ENCODE results near the gene RGMA. TPM values are rescaled to one million over a fixed set of nuclear protein-coding genes. Genes with fewer than 3 reads are reported as not detected.

Gene RGMA
- polyA plus RNA-seq, 1 donor = 12.5 TPM

- no peak for DNase-seq
- Histone ChIP-seq H3K27ac (ENCODE audit: low read length) (no peak overlapping the region), H3K4me3 (ENCODE audit: low read length) (no peak overlapping the region), H3K9me3 (ENCODE audit: control insufficient read depth, low read depth, low read length) (no peaks in the 10 kb centered on the region), H3K4me1 (ENCODE audit: control insufficient read depth, insufficient read depth, low read length) (no peaks in the 10 kb centered on the region), H3K36me3 (ENCODE audit: control insufficient read depth, insufficient read depth, low read length) (no peaks in the 10 kb centered on the region), H3K27me3 (ENCODE audit: control insufficient read depth, insufficient read depth, low read length) (no peaks in the 10 kb centered on the region)
- WGBS (ENCODE audit: insufficient coverage, low lambda C conversion rate) = no CpG with 5 or more reads among the region's 4 CpGs
Observed at GRCh38 chr15:93124126-93124525, 35.1 kb upstream of the RGMA start.

GRCh38 chr15:93121973-93122910 is 33.2 kb upstream of the RGMA start:
- no peak overlapping the region for H3K4me3 ChIP-seq (ENCODE audit: low read length)
- no peaks in the 10 kb centered on the region for H3K4me1 ChIP-seq (ENCODE audit: control insufficient read depth, insufficient read depth, low read length)
- DNase-seq = no peak
- 83% methylated on average over 1 of the region's 20 CpGs for WGBS (ENCODE audit: insufficient coverage, low lambda C conversion rate)
- H3K36me3 ChIP-seq (ENCODE audit: control insufficient read depth, insufficient read depth, low read length) = no peaks in the 10 kb centered on the region
- no peaks in the 10 kb centered on the region for H3K9me3 ChIP-seq (ENCODE audit: control insufficient read depth, low read depth, low read length)
- H3K27ac ChIP-seq (ENCODE audit: low read length) = no peak overlapping the region
- no peaks in the 10 kb centered on the region for H3K27me3 ChIP-seq (ENCODE audit: control insufficient read depth, insufficient read depth, low read length)

DNA sequence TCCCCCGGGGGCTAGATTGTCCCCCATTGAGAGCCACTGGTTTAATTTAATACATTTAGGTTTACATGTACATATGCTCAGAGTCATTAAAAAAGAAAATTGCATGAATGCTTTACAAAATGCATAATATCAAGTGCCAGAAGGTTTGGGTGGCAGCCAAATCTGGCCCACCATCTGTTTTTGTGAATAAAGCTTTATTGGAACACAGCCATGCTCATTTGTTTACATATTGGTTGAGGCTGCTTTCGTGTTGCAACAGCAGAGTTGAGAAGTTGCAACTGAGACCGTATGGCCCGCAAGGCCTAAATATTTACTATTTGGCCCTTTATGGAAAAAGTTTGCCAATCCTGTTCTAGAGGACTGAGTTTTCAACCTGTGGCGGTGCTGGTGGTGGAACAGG is 32.1 kb upstream of the RGMA start:
- Histone ChIP-seq H3K4me3 (ENCODE audit: low read length) (no peak overlapping the region), H3K4me1 (ENCODE audit: control insufficient read depth, insufficient read depth, low read length) (no peaks in the 10 kb centered on the region), H3K27ac (ENCODE audit: low read length) (no peak overlapping the region), H3K36me3 (ENCODE audit: control insufficient read depth, insufficient read depth, low read length) (no peaks in the 10 kb centered on the region), H3K27me3 (ENCODE audit: control insufficient read depth, insufficient read depth, low read length) (peaks cover 3% of the 10 kb centered on the region), H3K9me3 (ENCODE audit: control insufficient read depth, low read depth, low read length) (no peaks in the 10 kb centered on the region)
- no CpG with 5 or more reads among the region's 5 CpGs for WGBS (ENCODE audit: insufficient coverage, low lambda C conversion rate)
- DNase-seq = no peak

- Histone ChIP-seq H3K27ac (ENCODE audit: low read length) (no peak overlapping the region), H3K36me3 (ENCODE audit: control insufficient read depth, insufficient read depth, low read length) (no peaks in the 10 kb centered on the region), H3K4me3 (ENCODE audit: low read length) (no peak overlapping the region), H3K27me3 (ENCODE audit: control insufficient read depth, insufficient read depth, low read length) (peaks cover 3% of the 10 kb centered on the region), H3K4me1 (ENCODE audit: control insufficient read depth, insufficient read depth, low read length) (no peaks in the 10 kb centered on the region), H3K9me3 (ENCODE audit: control insufficient read depth, low read depth, low read length) (no peaks in the 10 kb centered on the region)
- no peak for DNase-seq
- WGBS (ENCODE audit: insufficient coverage, low lambda C conversion rate) = no CpG with 5 or more reads among the region's 3 CpGs
Observed at GRCh38 chr15:93118904-93119303, 29.9 kb upstream of the RGMA start.

DNA sequence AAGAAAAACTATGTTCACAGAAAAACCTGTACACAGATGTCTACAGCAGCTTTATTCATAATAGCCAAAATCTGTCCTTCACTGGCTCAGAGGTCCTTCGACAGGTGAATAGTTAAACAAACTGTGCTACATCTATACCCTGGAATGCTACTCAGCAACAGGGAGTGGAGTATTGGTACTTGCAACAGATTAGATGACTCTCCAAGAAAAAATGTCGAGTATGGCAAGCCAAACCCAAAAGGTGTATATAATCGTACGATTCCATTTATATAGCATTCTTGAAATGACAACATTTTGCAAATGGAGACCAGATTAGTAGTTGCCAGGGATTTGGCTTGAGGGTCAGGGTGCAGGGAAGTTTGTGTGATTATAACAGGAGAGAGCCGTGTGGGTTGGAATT is 22.4 kb upstream of the RGMA start:
- Histone ChIP-seq H3K4me1 (ENCODE audit: control insufficient read depth, insufficient read depth, low read length) (no peaks in the 10 kb centered on the region), H3K4me3 (ENCODE audit: low read length) (no peak overlapping the region), H3K9me3 (ENCODE audit: control insufficient read depth, low read depth, low read length) (peaks cover 3% of the 10 kb centered on the region), H3K27ac (ENCODE audit: low read length) (no peak overlapping the region), H3K27me3 (ENCODE audit: control insufficient read depth, insufficient read depth, low read length) (peaks cover 32% of the 10 kb centered on the region), H3K36me3 (ENCODE audit: control insufficient read depth, insufficient read depth, low read length) (no peaks in the 10 kb centered on the region)
- no CpG with 5 or more reads among the region's 5 CpGs for WGBS (ENCODE audit: insufficient coverage, low lambda C conversion rate)
- DNase-seq = no peak

DNA sequence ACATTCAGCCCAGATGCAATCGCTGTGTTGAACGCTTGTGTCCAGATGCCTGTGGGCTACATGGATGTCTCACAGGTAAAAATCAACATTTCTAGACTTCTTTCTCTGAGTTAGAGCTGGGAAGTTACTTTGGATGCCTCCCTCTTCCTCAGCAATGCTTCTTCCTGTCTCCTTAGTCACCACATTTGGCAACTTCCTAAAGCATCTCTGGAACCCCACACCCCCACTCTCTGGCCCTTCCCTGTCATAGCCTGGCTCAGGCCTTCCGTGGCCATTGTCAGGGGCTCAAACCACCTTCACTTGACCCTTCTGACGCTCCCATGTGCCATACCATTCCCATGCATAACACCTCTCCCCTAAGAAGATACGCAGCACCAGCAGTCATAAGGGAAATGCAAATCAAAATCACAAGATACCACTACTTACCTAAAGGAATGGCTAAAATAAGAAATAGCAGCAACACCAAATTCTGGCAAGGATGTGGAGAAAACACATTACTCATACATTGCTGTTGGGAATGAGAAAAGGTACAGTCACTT is 21.6 kb upstream of the RGMA start:
- Histone ChIP-seq H3K27me3 (ENCODE audit: control insufficient read depth, insufficient read depth, low read length) (peaks cover 31% of the 10 kb centered on the region), H3K4me1 (ENCODE audit: control insufficient read depth, insufficient read depth, low read length) (no peaks in the 10 kb centered on the region), H3K4me3 (ENCODE audit: low read length) (no peak overlapping the region), H3K36me3 (ENCODE audit: control insufficient read depth, insufficient read depth, low read length) (no peaks in the 10 kb centered on the region), H3K9me3 (ENCODE audit: control insufficient read depth, low read depth, low read length) (peaks cover 3% of the 10 kb centered on the region), H3K27ac (ENCODE audit: low read length) (no peak overlapping the region)
- no peak for DNase-seq
- 60% methylated on average over 1 of the region's 5 CpGs for WGBS (ENCODE audit: insufficient coverage, low lambda C conversion rate)

DNA sequence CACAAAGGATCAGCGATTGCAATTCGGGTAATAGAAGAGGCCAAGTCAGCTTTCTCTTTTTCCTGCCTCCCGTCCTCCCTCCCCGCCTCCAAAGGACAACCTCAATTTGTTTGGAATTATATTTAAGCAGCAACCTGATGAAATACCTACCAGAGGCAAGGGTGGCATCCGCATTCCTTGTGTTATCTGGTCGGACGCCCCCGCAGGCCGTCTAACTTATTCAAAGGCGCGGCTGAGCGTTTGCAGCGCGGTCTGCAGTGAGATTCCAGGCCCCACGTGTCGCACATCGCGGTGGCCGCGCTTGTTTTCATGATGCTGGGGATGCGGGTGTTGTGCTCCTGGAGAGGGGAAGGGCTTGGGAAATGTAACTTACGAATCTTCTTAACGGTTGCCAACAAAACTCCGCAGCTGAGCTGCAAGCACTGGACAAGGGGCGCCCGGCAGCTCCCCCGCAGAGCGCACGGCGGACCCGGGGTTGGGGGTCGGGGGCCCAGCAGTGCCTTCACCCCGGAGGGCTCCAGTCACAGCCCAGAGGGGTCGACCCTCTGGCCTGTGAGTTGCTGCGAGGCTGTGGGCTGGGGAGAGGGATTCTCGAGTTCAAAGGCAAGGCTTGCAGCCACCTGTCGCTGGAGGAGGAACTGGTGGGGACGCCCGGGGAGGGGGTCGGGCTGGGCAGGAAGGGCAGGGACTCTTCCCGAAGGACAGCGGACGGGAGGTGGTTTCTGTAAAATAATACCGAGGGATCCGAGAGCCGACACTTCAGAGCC is 20.5 kb upstream of the RGMA start:
- peaks cover 3% of the 10 kb centered on the region for H3K9me3 ChIP-seq (ENCODE audit: control insufficient read depth, low read depth, low read length)
- peaks cover 31% of the 10 kb centered on the region for H3K27me3 ChIP-seq (ENCODE audit: control insufficient read depth, insufficient read depth, low read length)
- H3K4me3 ChIP-seq (ENCODE audit: low read length) = no peak overlapping the region
- no peak overlapping the region for H3K27ac ChIP-seq (ENCODE audit: low read length)
- no peaks in the 10 kb centered on the region for H3K36me3 ChIP-seq (ENCODE audit: control insufficient read depth, insufficient read depth, low read length)
- no CpG with 5 or more reads among the region's 46 CpGs for WGBS (ENCODE audit: insufficient coverage, low lambda C conversion rate)
- no peak for DNase-seq
- no peaks in the 10 kb centered on the region for H3K4me1 ChIP-seq (ENCODE audit: control insufficient read depth, insufficient read depth, low read length)

GRCh38 chr15:93107646-93108045 is 18.6 kb upstream of the RGMA start:
- Histone ChIP-seq H3K36me3 (ENCODE audit: control insufficient read depth, insufficient read depth, low read length) (no peaks in the 10 kb centered on the region), H3K4me1 (ENCODE audit: control insufficient read depth, insufficient read depth, low read length) (no peaks in the 10 kb centered on the region), H3K27ac (ENCODE audit: low read length) (no peak overlapping the region), H3K9me3 (ENCODE audit: control insufficient read depth, low read depth, low read length) (peaks cover 3% of the 10 kb centered on the region), H3K4me3 (ENCODE audit: low read length) (no peak overlapping the region), H3K27me3 (ENCODE audit: control insufficient read depth, insufficient read depth, low read length) (peaks cover 34% of the 10 kb centered on the region)
- DNase-seq = no peak
- no CpG with 5 or more reads among the region's 2 CpGs for WGBS (ENCODE audit: insufficient coverage, low lambda C conversion rate)

DNA sequence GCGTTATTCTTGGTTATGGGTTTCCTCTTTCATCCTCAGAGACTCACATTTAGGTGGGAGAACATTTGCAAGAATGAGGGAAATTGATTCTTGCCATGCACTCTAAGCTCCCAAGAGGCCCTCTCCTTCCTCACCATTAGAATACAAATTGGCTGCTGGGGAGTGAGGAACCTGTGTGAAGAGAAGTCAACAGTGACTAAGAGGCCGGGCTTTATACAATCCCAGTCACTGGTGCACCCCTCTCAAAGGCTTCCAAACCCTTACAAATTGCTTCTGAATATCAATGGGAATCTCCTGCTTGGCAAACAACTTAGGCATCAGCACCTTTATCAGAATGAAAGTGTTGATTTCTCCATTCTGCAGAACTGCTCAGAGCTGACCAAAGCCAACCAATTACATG is 16.5 kb upstream of the RGMA start:
- Histone ChIP-seq H3K27ac (ENCODE audit: low read length) (no peak overlapping the region), H3K27me3 (ENCODE audit: control insufficient read depth, insufficient read depth, low read length) (peaks cover 29% of the 10 kb centered on the region)
- WGBS (ENCODE audit: insufficient coverage, low lambda C conversion rate) = no CpG with 5 or more reads among the region's 2 CpGs

GRCh38 chr15:93103823-93104222 is 14.8 kb upstream of the RGMA start:
- Histone ChIP-seq H3K27ac (ENCODE audit: low read length) (no peak overlapping the region), H3K9me3 (ENCODE audit: control insufficient read depth, low read depth, low read length) (no peaks in the 10 kb centered on the region), H3K36me3 (ENCODE audit: control insufficient read depth, insufficient read depth, low read length) (no peaks in the 10 kb centered on the region), H3K27me3 (ENCODE audit: control insufficient read depth, insufficient read depth, low read length) (peaks cover 12% of the 10 kb centered on the region), H3K4me3 (ENCODE audit: low read length) (no peak overlapping the region), H3K4me1 (ENCODE audit: control insufficient read depth, insufficient read depth, low read length) (no peaks in the 10 kb centered on the region)
- DNase-seq = no peak
- no CpG with 5 or more reads among the region's 2 CpGs for WGBS (ENCODE audit: insufficient coverage, low lambda C conversion rate)

More for the DNA sequence above, 16.5 kb upstream of the RGMA start:
- Histone ChIP-seq H3K9me3 (ENCODE audit: control insufficient read depth, low read depth, low read length) (peaks cover 3% of the 10 kb centered on the region), H3K4me3 (ENCODE audit: low read length) (no peak overlapping the region), H3K36me3 (ENCODE audit: control insufficient read depth, insufficient read depth, low read length) (no peaks in the 10 kb centered on the region), H3K4me1 (ENCODE audit: control insufficient read depth, insufficient read depth, low read length) (no peaks in the 10 kb centered on the region)
- DNase-seq = no peak

All from large intestine (tissue), 3 donors.